ENCODE measurements around the gene SPATA32. TPM values are rescaled to one million over a fixed set of nuclear protein-coding genes. Genes with fewer than 3 reads are reported as not detected.

The SPATA32 gene
- total RNA-seq, 1 donor from 2014 or later = not detected

DNA sequence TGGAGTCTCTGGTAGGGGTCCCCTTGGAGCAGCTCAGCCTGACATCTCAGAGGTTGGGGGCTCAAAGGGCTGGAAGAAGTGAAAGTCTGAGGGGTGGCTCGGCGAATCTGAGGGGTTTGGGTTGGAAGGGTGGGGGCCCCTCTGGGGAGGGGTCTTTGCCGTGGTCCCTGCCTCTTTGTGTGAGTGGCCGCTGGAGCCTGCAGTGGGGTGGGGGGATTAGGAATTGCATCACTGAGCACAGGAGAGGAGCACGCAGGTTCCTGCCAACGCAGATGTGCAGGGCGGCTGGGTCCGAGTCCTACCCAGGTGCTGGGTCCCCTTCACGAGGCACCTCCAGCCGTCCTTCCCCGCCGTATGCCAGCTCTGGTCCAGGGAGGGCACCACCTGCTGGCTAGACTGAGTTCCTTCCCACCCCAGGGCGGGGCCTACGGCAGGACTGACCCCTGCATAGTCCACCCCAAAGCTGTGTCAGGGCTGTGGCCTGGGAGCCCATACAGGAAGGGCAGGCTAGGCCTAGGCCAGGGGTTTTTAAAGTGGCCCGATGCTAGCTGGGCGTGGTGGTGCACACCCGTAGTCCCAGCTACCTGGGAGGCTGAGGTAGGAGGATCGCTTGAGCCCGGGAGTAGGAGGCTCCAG, 30.3 kb downstream of the SPATA32 start:
- no peak overlapping the region for H3K4me3 Mint-ChIP-seq
- TF ChIP-seq, protein P1, sequence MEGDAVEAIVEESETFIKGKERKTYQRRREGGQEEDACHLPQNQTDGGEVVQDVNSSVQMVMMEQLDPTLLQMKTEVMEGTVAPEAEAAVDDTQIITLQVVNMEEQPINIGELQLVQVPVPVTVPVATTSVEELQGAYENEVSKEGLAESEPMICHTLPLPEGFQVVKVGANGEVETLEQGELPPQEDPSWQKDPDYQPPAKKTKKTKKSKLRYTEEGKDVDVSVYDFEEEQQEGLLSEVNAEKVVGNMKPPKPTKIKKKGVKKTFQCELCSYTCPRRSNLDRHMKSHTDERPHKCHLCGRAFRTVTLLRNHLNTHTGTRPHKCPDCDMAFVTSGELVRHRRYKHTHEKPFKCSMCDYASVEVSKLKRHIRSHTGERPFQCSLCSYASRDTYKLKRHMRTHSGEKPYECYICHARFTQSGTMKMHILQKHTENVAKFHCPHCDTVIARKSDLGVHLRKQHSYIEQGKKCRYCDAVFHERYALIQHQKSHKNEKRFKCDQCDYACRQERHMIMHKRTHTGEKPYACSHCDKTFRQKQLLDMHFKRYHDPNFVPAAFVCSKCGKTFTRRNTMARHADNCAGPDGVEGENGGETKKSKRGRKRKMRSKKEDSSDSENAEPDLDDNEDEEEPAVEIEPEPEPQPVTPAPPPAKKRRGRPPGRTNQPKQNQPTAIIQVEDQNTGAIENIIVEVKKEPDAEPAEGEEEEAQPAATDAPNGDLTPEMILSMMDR (conservative IDR thresholded peaks at IDR 0.05) = peak; percentile 52
- H3K36me3 Mint-ChIP-seq = no peaks in the 10 kb centered on the region
- no peaks in the 10 kb centered on the region for H3K4me1 Mint-ChIP-seq (ENCODE audit: unreplicated experiment)
- DNase-seq (ENCODE audit: extremely low spot score, unreplicated experiment) = no peak
- H3K9me3 Mint-ChIP-seq = no peaks in the 10 kb centered on the region
- H3K27me3 Mint-ChIP-seq = peaks cover 27% of the 10 kb centered on the region
- H3K27ac Mint-ChIP-seq = no peak overlapping the region

DNA sequence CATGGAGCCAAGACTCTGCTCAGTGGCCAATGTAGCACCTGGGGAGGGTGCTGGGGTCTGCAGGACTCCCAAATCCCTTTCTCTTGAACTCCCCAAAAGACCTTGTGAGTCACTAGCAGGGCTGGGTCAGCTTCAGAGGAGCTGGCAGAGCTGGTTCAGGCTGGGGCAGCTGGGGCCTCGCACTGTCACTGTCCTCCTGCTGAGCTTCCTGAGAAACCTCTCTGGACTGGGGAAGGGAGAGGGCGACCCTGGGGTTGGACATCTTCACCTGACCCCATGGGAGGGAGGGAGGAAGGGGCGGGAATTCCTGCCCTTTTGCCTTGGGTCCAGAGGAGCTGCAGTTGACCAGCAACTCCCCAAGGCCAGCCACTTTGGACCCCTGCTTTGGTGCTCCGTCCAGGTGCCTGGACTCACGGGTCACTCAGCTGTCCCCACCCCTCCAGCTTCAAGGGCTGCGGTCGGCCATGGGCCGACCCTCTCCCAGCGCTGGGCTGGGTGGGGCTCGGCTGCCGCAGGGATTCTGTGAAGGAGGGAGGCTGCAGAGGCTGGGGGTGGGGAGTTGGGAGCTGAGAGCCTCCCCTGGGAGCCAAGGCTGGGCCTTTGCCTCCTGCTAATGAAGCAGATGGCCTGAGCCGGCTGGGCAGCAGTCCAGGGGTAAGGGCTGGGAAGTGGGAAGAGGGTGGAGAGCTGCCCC, 31.0 kb downstream of the SPATA32 start:
- H3K9me3 Mint-ChIP-seq = no peaks in the 10 kb centered on the region
- no peaks in the 10 kb centered on the region for H3K36me3 Mint-ChIP-seq
- H3K4me3 Mint-ChIP-seq = no peak overlapping the region
- H3K4me1 Mint-ChIP-seq (ENCODE audit: unreplicated experiment) = no peaks in the 10 kb centered on the region
- DNase-seq (ENCODE audit: extremely low spot score, unreplicated experiment) = no peak
- TF ChIP-seq, protein P1 (conservative IDR thresholded peaks at IDR 0.05) = no peak
- H3K27me3 Mint-ChIP-seq = peaks cover 30% of the 10 kb centered on the region
- H3K27ac Mint-ChIP-seq = no peak overlapping the region

DNA sequence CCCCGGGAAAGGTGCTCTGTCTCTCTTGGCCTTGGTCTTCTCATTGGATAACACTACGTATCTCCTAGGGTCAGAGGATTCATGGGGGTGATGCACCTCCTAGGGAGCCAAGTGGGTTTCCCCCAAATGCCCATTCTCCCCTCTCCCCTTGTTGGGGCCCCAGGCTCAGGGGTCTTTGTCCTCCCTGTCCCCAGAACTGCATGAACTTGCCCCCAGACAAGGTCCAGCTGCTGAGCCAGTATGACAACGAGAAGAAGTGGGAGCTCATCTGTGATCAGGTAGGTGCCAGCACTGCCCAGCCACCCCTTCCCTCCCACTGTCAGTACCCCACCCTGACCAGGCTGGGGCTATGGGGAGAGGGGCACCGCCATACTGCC, 31.5 kb downstream of the SPATA32 start:
- H3K9me3 Mint-ChIP-seq = no peaks in the 10 kb centered on the region
- no peak for DNase-seq (ENCODE audit: extremely low spot score, unreplicated experiment)
- H3K36me3 Mint-ChIP-seq = no peaks in the 10 kb centered on the region
- no peak overlapping the region for H3K4me3 Mint-ChIP-seq
- H3K27ac Mint-ChIP-seq = no peak overlapping the region
- H3K4me1 Mint-ChIP-seq (ENCODE audit: unreplicated experiment) = no peaks in the 10 kb centered on the region
- peaks cover 30% of the 10 kb centered on the region for H3K27me3 Mint-ChIP-seq
- TF ChIP-seq, protein P1 (conservative IDR thresholded peaks at IDR 0.05) = no peak

DNA sequence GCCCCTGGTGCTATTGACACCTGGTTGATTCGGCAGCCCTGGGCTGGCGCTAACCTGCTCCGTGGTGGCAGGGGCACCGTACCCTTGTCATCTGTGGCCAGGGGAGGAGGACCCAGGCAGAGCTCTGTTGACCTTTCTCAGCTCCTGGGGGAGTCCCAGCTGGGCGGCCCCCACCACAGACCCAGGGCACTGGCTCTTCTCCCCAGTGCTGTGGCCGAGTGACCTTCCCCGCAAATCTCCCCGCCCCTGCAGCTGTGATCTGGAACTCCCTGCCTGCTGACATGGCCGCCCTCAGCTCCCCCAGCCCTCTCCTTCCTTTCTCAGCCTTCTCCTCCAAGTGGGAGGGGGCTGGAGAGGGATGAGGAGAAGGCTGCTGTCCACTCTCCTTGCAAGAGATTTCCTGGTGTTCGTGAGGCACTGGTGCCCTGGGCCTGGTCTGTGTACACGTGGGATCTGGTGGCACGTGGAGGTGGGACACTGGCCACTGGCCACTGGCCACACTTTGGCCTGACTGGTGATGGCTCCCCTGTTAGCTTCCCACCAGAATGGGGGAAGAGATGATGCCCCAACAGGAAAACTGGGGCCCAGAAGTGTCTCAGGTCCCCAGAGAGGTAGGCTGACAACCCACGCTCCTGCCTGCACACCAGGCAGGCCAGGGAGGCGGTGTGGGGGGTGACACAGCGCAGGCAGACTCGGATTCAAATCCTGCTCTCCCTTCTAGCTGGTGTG, 32.0 kb downstream of the SPATA32 start:
- no peaks in the 10 kb centered on the region for H3K36me3 Mint-ChIP-seq
- no peak overlapping the region for H3K27ac Mint-ChIP-seq
- DNase-seq (ENCODE audit: extremely low spot score, unreplicated experiment) = no peak
- peaks cover 30% of the 10 kb centered on the region for H3K27me3 Mint-ChIP-seq
- no peaks in the 10 kb centered on the region for H3K4me1 Mint-ChIP-seq (ENCODE audit: unreplicated experiment)
- no peaks in the 10 kb centered on the region for H3K9me3 Mint-ChIP-seq
- TF ChIP-seq, protein P1 (conservative IDR thresholded peaks at IDR 0.05) = no peak
- no peak overlapping the region for H3K4me3 Mint-ChIP-seq

DNA sequence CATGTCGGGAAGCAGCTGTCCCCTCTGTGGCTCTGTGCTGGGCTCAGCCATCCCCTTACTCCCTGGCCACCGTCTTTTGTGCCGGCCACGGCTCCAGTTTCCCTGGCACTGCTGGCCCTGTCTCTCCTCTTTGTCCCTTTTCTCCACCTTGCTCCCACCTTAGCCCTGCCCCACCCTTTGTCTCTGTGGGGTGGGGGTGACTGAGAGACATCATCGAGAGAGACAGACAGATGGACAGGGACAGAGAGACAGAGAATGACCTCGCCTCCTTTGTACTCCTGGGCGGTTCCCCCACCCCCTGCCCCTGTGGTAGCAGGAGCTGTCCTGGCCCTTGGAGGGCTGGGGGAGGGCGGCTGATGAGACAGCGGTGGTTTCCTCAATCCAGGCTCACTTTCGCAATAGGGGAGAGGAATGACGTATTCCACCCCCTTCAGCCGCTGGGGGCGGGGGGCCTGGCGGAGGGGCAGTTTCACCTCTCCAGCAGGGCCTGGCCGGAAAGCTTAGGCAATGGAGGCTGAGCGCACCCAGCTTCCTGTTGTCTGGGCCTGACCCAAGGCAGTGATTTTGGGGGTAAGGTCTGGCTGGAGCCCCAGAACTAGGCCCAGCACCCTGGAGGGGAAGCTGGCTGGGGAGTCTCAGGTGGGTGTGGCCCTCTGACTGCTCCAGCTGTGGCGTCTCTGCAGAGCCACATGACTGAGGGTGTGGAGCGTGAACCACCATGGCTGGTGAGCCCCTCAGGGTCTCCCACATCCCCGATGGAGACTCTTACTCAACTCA, 32.9 kb downstream of the SPATA32 start:
- Mint-ChIP-seq H3K27ac (no peak overlapping the region), H3K27me3 (peaks cover 35% of the 10 kb centered on the region), H3K4me1 (ENCODE audit: unreplicated experiment) (no peaks in the 10 kb centered on the region), H3K9me3 (no peaks in the 10 kb centered on the region), H3K36me3 (no peaks in the 10 kb centered on the region), H3K4me3 (no peak overlapping the region)
- TF ChIP-seq, protein P1 (conservative IDR thresholded peaks at IDR 0.05) = no peak
- DNase-seq (ENCODE audit: extremely low spot score, unreplicated experiment) = no peak
